Stimulated activated CD4-positive, alpha-beta T cell treated with anti-CD3 and anti-CD28 coated beads, Interleukin-4, amount 100 ng/mL, for 24 hours (primary cell): ENCODE data around the gene PHLDB2.

Source experiments
- DNase-seq: peaks from one replicate; pipeline ENCODE4 v3.0.0-alpha.2; 2020

The PHLDB2 gene

DNA sequence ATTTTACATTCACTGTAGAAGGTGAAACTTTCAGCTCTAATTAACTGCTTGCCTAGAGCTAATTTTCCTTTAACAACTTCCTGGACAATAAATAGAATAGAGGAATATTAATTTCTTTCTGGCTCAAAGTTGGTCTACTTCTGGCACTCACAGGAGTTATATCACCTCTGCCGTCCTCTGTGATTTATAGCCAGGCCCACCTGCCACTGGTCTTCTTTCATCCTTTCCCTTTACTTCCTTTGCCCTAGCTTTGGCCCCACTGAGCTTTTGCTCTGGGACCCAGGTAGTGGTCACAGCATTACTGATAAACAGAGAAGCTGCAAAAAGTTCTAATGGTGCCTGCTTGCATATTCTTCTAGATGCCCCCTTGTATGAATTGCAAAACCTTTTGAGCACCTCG, 70.4 kb downstream of the PHLDB2 start:
- DNase-seq = no peak

DNA sequence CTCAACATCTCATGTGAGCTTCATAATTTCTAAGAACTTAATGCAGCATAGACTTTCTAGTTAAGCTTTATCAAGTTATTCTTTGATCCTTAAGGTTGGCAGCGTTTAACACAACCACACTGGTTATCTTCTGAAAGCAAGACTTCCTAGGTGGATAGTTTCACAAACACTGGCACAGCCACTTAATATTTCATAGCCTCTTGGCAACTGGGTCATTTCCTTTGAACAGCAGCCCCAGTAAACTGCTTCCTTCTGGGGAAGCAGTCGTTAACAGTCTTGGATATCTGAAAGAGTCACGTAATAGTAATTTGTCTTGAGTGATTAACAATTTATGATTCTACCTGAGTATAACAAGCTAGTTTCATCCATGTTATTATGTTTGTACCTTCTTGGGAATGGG, 73.9 kb downstream of the PHLDB2 start:
- DNase-seq = no peak

DNA sequence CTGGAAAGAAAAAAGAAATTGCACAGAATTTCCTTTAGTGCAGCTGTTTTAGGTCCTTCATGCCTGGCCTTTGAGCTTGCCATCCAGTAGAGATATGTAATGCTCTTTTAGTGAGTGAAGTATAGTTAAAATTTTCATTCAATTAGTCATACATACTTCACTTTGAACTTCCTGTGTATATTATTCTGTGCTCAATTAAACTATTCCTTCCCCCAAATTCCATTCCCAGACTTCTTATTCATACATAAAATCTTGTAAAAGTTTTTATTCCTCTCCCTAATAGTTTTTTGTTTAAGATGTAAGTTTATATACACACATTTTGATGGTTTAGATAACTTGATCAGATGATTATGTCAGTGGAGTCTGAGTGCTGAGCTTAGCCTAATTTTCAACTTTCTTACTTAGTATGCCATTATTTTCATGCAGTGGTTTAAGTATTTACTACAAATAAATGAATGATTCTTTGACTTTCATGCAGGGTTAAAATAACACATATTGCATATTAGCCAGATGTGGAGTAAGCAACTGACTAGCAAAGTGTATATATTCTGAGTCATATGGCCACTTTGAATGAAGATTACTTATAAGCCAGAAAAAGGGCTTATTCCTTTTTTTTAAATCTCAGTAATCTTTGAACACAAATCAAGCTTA, 77.3 kb downstream of the PHLDB2 start:
- DNase-seq = no peak

- DNase-seq = no peak
Measured at GRCh38 chr3:111936967-111937366, 77.9 kb downstream of the PHLDB2 start.

GRCh38 chr3:111937871-111938270, 78.8 kb downstream of the PHLDB2 start:
- DNase-seq = no peak

GRCh38 chr3:111939873-111940272, 80.8 kb downstream of the PHLDB2 start:
- no peak for DNase-seq

DNA sequence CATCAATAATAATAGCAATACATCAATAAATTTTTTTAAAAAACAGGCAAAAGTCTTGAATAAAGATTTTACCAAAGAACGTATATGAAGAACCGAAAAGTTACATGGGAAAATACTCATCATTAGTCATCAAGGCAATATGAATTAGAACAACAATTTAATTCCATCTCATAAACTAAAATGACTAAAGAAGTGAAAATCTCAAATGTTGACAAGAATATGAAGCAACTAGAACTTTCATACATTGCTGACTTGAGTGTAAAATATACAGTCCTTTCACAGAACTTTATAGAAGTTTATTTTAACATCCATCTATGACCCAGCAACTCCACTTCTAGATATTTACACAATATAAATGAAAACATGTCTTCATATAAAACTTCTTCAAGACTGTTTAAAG, 84.5 kb downstream of the PHLDB2 start:
- no peak for DNase-seq

DNA sequence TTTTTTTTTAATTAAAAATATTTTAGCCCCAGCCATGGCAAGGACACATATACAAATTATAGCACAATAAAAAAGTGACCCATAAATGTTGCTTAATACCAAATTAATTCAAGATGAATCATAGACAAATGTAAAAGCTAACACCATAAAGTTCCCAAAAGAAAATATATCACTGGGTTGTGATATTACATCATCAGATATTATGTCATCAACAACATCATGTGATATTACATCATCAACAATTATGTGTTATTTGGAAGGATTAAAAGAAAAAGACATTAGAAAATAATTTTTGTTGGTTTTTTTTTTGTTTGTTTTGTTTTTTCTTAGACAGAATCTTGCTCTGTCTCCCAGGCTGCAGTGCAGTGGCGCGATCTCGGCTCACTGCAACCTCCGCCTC, 85.3 kb downstream of the PHLDB2 start:
- DNase-seq = no peak

- DNase-seq = no peak
Measured at GRCh38 chr3:111947231-111947630, 88.2 kb downstream of the PHLDB2 start.

DNA sequence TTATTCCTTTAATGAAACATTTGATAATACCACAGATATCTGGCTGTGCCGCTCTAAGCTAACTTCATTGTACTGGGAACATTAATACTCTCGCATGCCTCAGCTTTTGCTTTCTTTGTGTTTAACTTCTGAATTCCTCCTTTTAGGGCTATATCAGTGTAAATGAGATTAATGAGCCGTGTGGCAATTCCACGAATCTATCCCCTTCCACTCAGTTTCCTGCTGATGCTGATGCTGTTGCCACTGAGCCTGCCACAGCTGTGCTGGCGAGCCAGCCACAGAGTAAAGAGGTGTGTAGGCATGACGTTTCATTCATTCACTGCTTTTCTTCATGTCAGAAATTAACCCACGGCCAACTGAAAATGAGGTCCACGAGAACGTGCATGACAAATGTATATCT, 89.7 kb downstream of the PHLDB2 start:
- no peak for DNase-seq

GRCh38 chr3:111949712-111950111, 90.6 kb downstream of the PHLDB2 start:
- DNase-seq = no peak

- no peak for DNase-seq
Measured at GRCh38 chr3:111951032-111951431, 92.0 kb downstream of the PHLDB2 start.

DNA sequence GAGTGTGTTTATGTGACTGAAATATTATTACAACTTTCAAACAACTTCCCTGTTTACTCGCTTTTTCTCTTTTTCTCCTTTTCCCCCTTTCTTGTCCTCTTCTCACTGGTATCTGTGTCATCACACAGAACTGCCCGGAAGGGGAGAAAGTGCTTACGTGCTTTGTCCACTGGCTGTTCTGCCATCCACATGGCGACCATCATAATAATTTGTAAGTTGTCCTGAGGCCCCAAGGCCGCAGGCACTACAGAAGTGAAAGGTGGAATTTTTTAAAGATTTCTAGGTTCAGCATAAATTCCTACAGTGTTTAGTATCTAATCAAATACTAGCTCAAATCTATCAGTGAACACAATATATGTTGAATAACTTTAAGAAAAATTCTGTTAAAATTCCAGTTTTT, 93.0 kb downstream of the PHLDB2 start:
- DNase-seq = no peak

DNA sequence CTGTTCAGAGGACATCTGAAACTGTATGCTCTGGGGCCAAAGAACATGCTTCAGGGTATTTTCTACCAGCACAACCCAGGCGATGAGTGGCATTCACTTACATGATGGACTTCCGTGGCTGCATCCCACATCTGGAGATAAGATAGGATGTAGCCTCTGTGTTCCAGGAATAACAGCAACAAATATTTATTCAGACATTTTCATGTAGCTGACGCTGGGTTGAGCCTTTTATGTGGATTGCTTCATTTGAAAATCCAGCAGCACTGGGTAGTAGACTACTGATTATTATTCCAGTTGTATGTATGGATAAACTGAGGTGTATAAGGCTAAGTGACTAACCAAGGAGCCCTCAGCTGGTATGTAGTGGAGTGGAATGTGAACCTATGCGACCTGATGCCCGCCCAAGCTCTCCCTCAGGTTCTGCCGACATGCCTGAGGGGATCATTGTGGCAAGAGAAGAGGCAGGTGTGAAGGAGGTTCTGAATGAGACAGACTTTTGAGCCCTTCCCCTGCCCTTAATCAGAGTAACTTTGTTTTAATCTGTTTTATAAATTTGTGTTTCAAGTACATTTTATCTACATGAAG, 93.9 kb downstream of the PHLDB2 start:
- DNase-seq = no peak

DNA sequence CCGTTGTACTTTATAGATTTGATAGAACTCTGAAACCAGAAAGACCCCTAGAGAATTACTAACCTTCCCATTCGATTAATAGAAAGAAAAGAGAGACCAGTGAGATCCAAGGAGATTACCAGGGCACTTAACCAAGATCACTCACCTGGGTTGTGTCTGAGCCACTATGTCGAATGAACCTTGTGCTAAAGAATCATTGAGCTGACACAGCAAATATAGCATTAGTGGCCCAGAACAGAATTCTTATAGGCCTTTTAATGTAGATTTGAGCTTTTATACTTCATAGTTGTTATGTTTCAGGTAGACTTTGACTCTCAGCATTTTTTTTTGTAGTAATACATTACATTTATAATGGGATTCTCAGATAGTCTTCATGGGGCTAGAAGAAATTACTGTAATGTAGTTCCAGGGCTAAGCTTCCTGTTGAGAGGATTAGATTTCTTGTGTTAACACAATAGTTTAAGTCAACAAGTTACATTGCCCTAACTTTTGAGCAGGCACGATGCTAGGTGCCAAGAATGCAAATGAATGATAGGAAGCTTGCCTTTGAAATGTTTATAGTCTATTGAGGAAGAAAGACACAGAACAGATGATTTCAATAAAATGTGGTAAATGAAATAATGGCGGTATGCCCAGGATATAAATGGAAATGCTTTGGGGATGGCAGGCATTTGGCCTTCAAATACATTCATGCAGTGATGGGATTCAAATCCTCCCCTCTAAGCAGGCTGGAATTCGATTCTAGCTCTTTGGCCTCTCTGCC, 95.3 kb downstream of the PHLDB2 start:
- DNase-seq = no peak

- DNase-seq = no peak
Measured at GRCh38 chr3:111955876-111956275, 96.8 kb downstream of the PHLDB2 start.

DNA sequence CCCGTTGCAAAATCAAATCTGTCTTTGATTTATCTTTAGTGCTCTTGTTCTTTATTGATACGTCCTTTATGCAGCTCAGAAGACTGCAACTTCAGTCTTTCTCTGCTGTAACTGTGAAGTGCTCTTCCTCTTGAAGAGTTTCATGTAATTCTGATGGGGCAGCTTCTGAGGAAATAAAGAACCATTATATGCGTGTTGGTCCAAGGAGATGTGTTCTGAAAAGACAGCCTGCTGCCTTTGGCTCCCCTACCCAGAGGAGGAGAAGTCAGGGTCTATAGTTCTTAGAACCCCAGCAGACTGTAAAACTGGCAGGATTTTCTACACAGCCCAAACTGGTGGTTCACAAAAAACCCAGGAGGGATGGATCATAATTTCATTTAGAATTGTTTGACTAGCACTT, 97.4 kb downstream of the PHLDB2 start:
- DNase-seq = no peak

DNA sequence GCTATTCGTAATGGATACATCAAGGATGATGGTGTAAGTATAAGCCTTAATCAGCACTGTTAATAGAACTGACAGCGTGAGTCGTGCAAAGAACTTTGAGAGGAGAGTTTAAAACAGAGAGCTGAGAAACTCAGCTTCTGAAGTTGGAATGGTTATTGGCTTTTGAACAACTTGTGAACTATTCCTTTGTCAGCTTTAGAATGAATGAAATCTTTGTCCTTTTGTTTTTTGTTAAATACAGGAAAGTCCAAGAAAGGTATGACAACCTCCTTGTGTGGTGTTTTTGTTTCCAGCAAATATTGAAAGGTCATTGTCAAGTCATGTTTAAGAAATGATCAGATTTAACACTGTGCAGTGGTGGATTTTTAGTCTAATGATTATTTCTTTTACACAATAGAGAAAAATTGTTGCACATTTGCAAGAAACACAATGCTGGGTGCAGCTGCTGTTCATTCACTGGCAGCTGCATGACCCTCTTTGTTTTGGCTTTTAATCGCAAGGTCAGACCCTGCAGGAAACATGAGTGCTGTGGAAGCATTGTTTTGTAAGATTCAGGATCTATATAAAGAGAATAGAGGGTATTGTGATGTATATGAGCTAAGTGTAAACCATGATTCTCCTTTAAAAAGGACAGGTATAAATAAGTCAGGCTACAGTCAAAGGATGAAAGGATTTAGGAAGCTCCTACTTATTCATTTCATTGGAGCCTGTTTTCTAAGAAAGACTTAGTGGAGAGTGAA, 98.1 kb downstream of the PHLDB2 start:
- DNase-seq = no peak

DNA sequence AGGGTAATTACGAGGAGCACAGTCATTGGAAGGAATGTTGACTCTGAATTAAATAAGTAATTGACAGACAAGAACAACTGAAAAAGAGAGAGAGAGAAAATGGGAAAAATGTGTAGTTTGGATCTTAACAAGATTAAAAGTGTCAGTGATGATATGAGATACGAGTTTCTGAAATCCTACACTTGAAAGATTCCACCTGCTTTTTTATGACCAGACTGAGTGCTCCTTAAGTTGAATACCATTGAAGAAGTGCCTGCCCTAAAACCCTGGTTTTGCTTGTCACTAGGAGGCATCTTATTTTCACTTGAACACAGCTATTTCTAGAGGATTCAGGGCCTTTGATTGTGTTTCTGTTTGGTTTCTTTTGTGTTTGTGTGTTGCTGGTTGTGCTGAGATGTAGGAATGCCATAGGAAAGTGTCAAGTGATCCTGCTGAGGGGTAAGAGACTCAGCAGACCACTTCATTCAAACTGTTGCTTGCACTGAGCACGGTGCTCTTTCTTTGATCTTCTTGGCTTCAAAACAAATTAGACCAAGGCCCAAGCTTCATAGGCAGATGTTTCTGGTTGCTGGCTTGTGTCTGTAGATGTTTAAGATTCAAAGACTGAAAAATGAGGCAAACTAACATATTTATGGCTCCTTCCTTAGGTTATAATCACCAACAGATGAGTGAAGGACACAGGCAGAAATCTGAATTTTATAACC, 102.5 kb downstream of the PHLDB2 start:
- no peak for DNase-seq

- no peak for DNase-seq
Measured at GRCh38 chr3:111963424-111963823, 104.4 kb downstream of the PHLDB2 start.

- no peak for DNase-seq
Measured at GRCh38 chr3:111965484-111965883, 106.4 kb downstream of the PHLDB2 start.

- DNase-seq = no peak
Measured at GRCh38 chr3:111967068-111967467, 108.0 kb downstream of the PHLDB2 start.

- DNase-seq = peak; percentile 84
Measured at GRCh38 chr3:111967651-111968274, 108.7 kb downstream of the PHLDB2 start.
